Measurements from ENCODE around the gene PCDHGA7. TPM values are rescaled to one million over a fixed set of nuclear protein-coding genes. Genes with fewer than 3 reads are reported as not detected.
"Not testable (repeated sequence)": the region's sequence is repeated elsewhere in the genome, so short reads cannot be mapped to it uniquely, and the experiment has no call there.

The PCDHGA7 gene
- 0.42 TPM for total RNA-seq

DNA sequence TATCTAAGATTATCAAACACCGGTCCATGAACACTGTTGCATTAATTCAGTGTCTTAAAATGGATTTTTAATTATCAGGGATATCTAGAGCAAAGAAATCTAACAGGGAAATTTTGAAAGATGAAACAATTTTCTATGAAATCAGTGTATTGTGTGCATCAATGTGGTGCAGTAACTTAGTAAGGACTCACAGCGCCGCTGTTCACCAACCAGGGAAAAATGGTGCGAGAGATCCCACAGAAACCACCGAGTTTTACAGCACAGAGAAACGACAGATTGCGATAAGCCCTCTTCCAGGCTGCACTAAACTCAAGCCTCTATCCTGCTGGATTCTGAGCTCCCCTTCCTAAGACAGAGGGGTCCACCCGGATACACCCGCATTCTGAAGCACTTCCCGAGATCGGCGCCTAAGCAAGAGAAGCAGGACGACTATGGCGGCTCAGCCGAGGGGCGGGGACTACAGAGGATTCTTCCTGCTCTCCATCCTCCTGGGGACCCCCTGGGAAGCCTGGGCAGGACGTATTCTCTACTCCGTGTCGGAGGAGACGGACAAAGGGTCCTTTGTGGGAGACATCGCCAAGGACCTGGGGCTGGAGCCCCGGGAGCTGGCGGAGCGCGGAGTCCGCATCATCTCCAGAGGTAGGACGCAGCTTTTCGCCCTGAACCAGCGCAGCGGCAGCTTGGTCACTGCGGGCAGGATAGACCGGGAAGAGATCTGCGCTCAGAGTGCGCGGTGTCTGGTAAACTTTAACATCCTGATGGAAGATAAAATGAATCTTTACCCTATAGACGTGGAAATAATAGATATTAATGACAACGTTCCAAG lies at the start of gene PCDHGA7:
TSS of gene PCDHGA7 (plus strand) at position 274 of the 826 bp plus-strand sequence. CDS start at position 432, 158 bp downstream.
- no peaks in the 10 kb centered on the region for H3K4me1 ChIP-seq (ENCODE audit: insufficient read depth, low read length)
- peaks cover 8% of the 10 kb centered on the region for H3K9me3 ChIP-seq (ENCODE audit: low read depth, low read length)
- H3K4me3 ChIP-seq (ENCODE audit: low read length): peak within 1 kb of the TSS; percentile 7
- peaks cover 83% of the 10 kb centered on the region for H3K27me3 ChIP-seq (ENCODE audit: insufficient read depth, low read length)

DNA sequence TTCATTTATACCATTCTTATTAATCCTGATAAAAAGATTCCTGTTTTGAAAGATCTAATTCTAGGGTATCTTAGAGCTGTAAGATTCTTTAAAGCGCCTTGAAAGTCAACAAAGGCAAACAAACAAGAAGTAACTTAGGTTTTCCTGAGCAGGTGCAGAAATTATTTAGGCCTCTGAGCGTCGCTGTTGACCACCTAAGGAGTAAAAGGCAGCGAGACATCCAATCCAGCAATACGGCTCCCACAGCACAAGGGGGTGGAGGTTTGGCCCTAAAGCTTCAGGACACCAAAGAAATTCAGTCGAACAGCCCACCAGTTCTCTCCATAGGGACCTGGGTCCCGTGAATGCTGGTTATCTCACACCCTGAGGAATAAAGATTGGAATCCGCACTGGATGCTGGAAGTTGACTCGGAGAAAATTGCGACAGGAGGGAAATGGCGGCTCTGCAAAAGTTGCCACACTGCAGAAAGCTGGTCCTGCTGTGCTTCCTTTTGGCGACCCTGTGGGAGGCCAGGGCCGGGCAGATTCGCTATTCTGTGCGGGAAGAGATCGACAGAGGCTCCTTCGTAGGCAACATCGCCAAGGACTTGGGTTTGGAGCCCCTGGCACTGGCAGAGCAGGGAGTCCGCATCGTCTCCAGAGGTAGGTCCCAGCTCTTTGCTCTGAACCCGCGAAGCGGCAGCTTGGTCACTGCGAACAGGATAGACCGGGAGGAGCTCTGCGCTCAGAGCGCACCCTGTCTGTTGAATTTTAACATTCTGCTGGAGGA lies 43.8 kb upstream of the PCDHGA7 start, which contains the start of gene PCDHGA2:
TSS of gene PCDHGA2 (plus strand) at position 223 of the 769 bp plus-strand sequence.
- Histone ChIP-seq H3K4me3 (ENCODE audit: low read length) (no peak within 1 kb of the TSS), H3K9me3 (ENCODE audit: low read depth, low read length) (peaks cover 17% of the 10 kb centered on the region), H3K4me1 (ENCODE audit: insufficient read depth, low read length) (no peaks in the 10 kb centered on the region), H3K27me3 (ENCODE audit: insufficient read depth, low read length) (peaks cover 86% of the 10 kb centered on the region)

- not testable (repeated sequence) for H3K4me3 ChIP-seq (ENCODE audit: low read length); H3K4me1 ChIP-seq (ENCODE audit: insufficient read depth, low read length)
- peaks cover 84% of the 10 kb centered on the region for H3K27me3 ChIP-seq (ENCODE audit: insufficient read depth, low read length)
- peaks cover 21% of the 10 kb centered on the region for H3K9me3 ChIP-seq (ENCODE audit: low read depth, low read length)
Measured at GRCh38 chr5:141340781-141341354, 41.7 kb upstream of the PCDHGA7 start.

DNA sequence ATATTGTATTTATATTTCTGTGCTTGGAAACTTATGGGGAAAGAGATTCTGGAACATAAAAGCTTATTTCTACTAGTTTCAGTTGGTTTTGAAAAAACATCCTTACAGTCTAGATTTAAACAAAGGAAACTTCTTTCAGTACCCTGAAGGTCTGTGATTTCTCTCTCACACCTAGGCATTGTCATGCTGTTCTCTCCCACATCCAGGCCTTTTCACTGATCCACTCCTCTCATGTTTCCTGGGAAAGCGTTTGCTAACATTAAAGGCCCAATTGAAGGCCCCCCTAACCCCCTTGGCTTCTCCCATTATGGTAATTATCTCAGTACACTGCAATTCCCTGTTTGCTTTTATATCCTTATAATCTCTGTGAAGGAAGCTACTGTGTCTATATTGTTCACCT lies 39.8 kb upstream of the PCDHGA7 start:
- no peaks in the 10 kb centered on the region for H3K4me1 ChIP-seq (ENCODE audit: insufficient read depth, low read length)
- peaks cover 5% of the 10 kb centered on the region for H3K9me3 ChIP-seq (ENCODE audit: low read depth, low read length)
- no peak overlapping the region for H3K4me3 ChIP-seq (ENCODE audit: low read length)
- peaks cover 75% of the 10 kb centered on the region for H3K27me3 ChIP-seq (ENCODE audit: insufficient read depth, low read length)

DNA sequence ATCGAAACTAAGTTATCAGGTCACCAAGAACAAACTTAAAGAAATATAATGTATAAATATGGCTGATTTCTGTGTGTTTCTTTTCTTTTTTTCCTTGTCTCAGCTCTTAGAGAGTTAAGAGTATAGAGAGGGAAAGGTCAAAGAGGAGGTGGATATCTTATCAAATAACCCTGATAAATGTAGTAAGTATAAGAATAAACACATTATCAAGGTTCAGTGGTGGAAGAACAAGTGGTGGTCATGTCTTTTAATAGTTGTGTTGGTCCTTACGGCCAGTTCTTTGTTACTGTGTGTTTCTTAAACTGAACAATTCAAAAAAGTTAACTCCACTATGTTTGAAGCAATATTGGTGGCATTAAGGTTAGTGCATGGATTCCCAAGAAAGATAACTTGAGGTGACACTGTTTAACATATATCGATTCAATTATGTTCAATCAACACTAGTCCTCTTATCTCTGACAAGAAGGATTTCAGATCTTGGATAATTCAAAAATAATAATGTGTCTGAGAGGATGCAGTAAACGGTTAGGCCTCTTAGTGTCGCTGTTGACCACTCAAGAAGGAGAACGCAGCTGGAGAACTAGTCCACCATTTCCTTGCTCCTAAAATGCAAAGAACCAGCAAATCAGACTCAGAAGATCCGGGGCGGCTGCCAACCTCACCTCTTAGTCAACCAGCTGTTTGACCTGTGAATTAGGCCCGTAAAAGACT lies 39.1 kb upstream of the PCDHGA7 start, which contains the start of gene PCDHGA3:
TSS of gene PCDHGA3 (plus strand) at position 588 of the 711 bp plus-strand sequence. CDS start 205 bp downstream, outside the sequence.
- Histone ChIP-seq H3K9me3 (ENCODE audit: low read depth, low read length) (peaks cover 7% of the 10 kb centered on the region), H3K4me1 (ENCODE audit: insufficient read depth, low read length) (no peaks in the 10 kb centered on the region), H3K27me3 (ENCODE audit: insufficient read depth, low read length) (peaks cover 75% of the 10 kb centered on the region), H3K4me3 (ENCODE audit: low read length) (no peak within 1 kb of the TSS)

DNA sequence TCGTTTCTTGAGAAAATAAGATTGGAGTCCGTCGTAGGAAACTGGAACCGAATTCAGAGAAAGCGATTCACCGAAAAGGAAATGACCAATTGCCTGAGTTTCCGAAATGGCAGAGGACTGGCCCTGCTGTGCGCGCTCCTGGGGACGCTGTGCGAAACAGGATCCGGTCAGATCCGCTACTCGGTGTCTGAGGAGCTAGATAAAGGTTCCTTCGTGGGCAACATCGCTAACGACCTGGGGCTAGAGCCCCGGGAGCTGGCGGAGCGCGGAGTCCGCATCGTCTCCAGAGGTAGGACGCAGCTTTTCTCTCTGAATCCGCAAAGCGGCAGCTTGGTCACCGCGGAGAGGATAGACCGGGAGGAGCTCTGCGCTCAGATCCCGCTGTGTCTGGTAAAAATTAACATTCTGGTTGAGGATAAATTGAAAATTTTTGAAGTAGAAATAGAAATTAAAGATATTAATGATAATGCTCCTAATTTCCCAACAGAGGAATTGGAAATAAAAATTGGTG lies 38.5 kb upstream of the PCDHGA7 start:
- Histone ChIP-seq H3K27me3 (ENCODE audit: insufficient read depth, low read length) (peaks cover 75% of the 10 kb centered on the region), H3K9me3 (ENCODE audit: low read depth, low read length) (peaks cover 12% of the 10 kb centered on the region), H3K4me3 (ENCODE audit: low read length) (no peak overlapping the region), H3K4me1 (ENCODE audit: insufficient read depth, low read length) (no peaks in the 10 kb centered on the region)

- Histone ChIP-seq H3K27me3 (ENCODE audit: insufficient read depth, low read length) (peaks cover 77% of the 10 kb centered on the region), H3K4me3 (ENCODE audit: low read length) (no peak overlapping the region), H3K9me3 (ENCODE audit: low read depth, low read length) (peaks cover 12% of the 10 kb centered on the region), H3K4me1 (ENCODE audit: insufficient read depth, low read length) (no peaks in the 10 kb centered on the region)
Measured at GRCh38 chr5:141345327-141345726, 37.2 kb upstream of the PCDHGA7 start.

DNA sequence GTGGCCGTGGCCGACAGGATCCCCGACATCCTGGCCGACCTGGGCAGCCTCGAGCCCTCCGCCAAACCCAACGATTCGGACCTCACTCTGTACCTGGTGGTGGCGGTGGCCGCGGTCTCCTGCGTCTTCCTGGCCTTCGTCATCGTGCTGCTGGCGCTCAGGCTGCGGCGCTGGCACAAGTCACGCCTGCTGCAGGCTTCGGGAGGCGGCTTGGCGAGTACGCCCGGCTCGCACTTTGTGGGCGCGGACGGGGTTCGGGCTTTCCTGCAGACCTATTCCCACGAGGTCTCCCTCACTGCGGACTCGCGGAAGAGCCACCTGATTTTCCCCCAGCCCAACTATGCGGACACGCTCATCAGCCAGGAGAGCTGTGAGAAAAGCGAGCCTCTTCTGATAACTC lies 36.5 kb upstream of the PCDHGA7 start:
- not testable (repeated sequence) for H3K4me3 ChIP-seq (ENCODE audit: low read length); H3K4me1 ChIP-seq (ENCODE audit: insufficient read depth, low read length)
- H3K9me3 ChIP-seq (ENCODE audit: low read depth, low read length): peaks cover 12% of the 10 kb centered on the region
- peaks cover 82% of the 10 kb centered on the region for H3K27me3 ChIP-seq (ENCODE audit: insufficient read depth, low read length)

GRCh38 chr5:141349917-141350619 lies 32.5 kb upstream of the PCDHGA7 start, which contains the start of gene PCDHGB1:
Gene PCDHGB1, plus strand, starts transcription at chr5:141350099. Its CDS starts 162 bp downstream, at chr5:141350261.
- H3K9me3 ChIP-seq (ENCODE audit: low read depth, low read length): peaks cover 10% of the 10 kb centered on the region
- no peaks in the 10 kb centered on the region for H3K4me1 ChIP-seq (ENCODE audit: insufficient read depth, low read length)
- no peak within 1 kb of the TSS for H3K4me3 ChIP-seq (ENCODE audit: low read length)
- H3K27me3 ChIP-seq (ENCODE audit: insufficient read depth, low read length): peaks cover 79% of the 10 kb centered on the region

GRCh38 chr5:141351591-141351990 lies 31.0 kb upstream of the PCDHGA7 start:
- H3K9me3 ChIP-seq (ENCODE audit: low read depth, low read length): peaks cover 10% of the 10 kb centered on the region
- H3K27me3 ChIP-seq (ENCODE audit: insufficient read depth, low read length): peaks cover 84% of the 10 kb centered on the region
- H3K4me3 ChIP-seq (ENCODE audit: low read length): no peak overlapping the region
- H3K4me1 ChIP-seq (ENCODE audit: insufficient read depth, low read length): no peaks in the 10 kb centered on the region

DNA sequence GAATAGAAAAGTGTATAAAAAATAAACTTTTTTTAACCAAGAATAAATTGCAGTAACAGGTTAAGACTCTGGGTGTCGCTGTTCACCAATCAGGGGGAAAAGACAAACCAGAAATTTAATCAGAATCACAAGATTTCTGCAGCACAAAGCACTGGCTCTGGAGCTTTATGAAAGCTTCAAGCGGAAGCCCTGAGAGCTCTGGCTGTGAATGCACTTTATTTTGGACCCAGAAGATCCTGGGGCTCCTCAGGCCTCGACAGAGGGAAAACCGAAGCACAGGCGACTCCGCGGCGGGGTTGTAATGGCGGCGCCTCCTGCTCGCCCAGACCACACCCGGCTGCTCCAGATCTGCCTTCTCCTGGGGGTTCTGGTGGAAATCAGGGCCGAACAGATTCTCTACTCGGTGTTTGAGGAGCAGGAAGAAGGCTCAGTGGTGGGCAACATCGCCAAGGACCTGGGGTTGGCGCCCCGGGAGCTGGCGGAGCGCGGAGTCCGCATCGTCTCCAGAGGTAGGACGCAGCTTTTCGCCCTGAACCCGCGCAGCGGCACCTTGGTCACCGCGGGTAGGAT lies 27.6 kb upstream of the PCDHGA7 start, which contains the start of gene PCDHGA4:
TSS of gene PCDHGA4 (plus strand) at position 122 of the 570 bp plus-strand sequence. CDS start at position 209, 87 bp downstream.
- no peak within 1 kb of the TSS for H3K4me3 ChIP-seq (ENCODE audit: low read length)
- peaks cover 4% of the 10 kb centered on the region for H3K9me3 ChIP-seq (ENCODE audit: low read depth, low read length)
- H3K4me1 ChIP-seq (ENCODE audit: insufficient read depth, low read length): no peaks in the 10 kb centered on the region
- peaks cover 90% of the 10 kb centered on the region for H3K27me3 ChIP-seq (ENCODE audit: insufficient read depth, low read length)

DNA sequence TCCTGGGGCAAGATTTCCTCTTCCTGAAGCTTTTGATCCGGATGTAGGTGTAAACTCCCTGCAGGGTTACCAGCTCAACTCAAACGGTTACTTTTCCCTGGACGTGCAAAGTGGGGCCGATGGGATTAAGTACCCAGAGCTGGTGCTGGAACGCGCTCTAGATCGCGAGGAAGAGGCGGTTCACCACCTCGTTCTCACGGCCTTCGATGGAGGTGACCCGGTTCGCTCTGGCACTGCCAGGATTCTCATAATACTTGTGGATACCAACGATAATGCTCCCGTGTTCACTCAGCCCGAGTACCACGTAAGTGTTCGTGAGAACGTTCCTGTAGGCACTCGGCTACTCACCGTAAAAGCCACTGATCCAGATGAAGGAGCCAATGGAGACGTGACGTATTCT lies 26.9 kb upstream of the PCDHGA7 start:
- peaks cover 92% of the 10 kb centered on the region for H3K27me3 ChIP-seq (ENCODE audit: insufficient read depth, low read length)
- H3K9me3 ChIP-seq (ENCODE audit: low read depth, low read length): peaks cover 4% of the 10 kb centered on the region

GRCh38 chr5:141356133-141356532 lies 26.4 kb upstream of the PCDHGA7 start:
- Histone ChIP-seq H3K4me1 (ENCODE audit: insufficient read depth, low read length) (no peaks in the 10 kb centered on the region), H3K9me3 (ENCODE audit: low read depth, low read length) (peaks cover 3% of the 10 kb centered on the region), H3K4me3 (ENCODE audit: low read length) (no peak overlapping the region), H3K27me3 (ENCODE audit: insufficient read depth, low read length) (peaks cover 91% of the 10 kb centered on the region)

More for the DNA sequence above, 26.9 kb upstream of the PCDHGA7 start:
- no peaks in the 10 kb centered on the region for H3K4me1 ChIP-seq (ENCODE audit: insufficient read depth, low read length)
- H3K4me3 ChIP-seq (ENCODE audit: low read length): no peak overlapping the region
